K562 (cell line): Measurements from ENCODE around the gene CDKN2AIPNL. TPM values are rescaled to one million over a fixed set of nuclear protein-coding genes. Genes with fewer than 3 reads are reported as not detected.

ENCODE experiments used
- ATAC-seq: fragments of 200-7000 bp; cut with Tn5 transposase; 3 replicates; pipeline ENCODE4 v1.9.1; 2020; ENCODE audit warnings: moderate library complexity
- BruUV-seq: library from RNA; stranded (reverse); fragments of 400-500 nt; replicated peaks from 2 replicates; lab custom pipeline; 2021; lab: Mats Ljungman, UMichigan
- CTCF ChIA-PET: fragments of 300-600 bp; formaldehyde crosslinking; extraction: SDS; loops from one replicate; lab custom pipeline; 2021; ENCODE audit warnings: low intra/inter-chr PET ratio; lab: Yijun Ruan, JAX
- POLR2A ChIA-PET: fragments of 300-600, 350-650 bp; sonication (Branson Sonifier 250); formaldehyde crosslinking; extraction: SDS; loops from one replicate; lab custom pipeline; 2021; ENCODE audit warnings: antibody characterized with exemption, inconsistent platforms; lab: Yijun Ruan, JAX
- DNase-seq, 4 experiments: peaks; one replicate each; pipeline versions ENCODE4 v3.0.0 to v3.0.0-alpha.2; 2011 to 2018; ENCODE audit warnings: low spot score in 3 of 4, mixed read lengths in 3 of 4; ENCODE audit errors: extremely low read depth in 1 of 4
- FAIRE-seq: peaks from 2 replicates; lab custom pipeline; 2011; peaks lifted over from hg19 to GRCh38; lab: Jason Lieb, UNC
- H2AFZ ChIP-seq: 2 replicates; pipeline ENCODE4 v1.6.0; 2011; ENCODE audit warnings: low read depth, low read length, control low read depth, inconsistent platforms
- H3K27ac ChIP-seq: fragments of 200-600 bp; 3 replicates; pipeline ENCODE4 v1.8.0; 2011; ENCODE audit warnings: low read depth, mild to moderate bottlenecking, control low read depth, inconsistent platforms, low read length, moderate library complexity, mixed read lengths; ENCODE audit errors: extremely low read depth
- H3K27me3 ChIP-seq, 2 experiments: fragments of 300-600 bp in 1 of 2; 2 replicates in 1 of 2; 3 replicates in 1 of 2; pipeline versions ENCODE4 v1.6.0 to v1.8.0; 2011; ENCODE audit warnings: inconsistent platforms in 2 of 2, low read length in 2 of 2, mild to moderate bottlenecking in 1 of 2, mixed read lengths in 1 of 2, moderate library complexity in 1 of 2; ENCODE audit not compliant: control insufficient read depth in 2 of 2, insufficient read depth in 2 of 2
- H3K36me3 ChIP-seq: fragments of 300-600 bp; 3 replicates; pipeline ENCODE4 v1.8.0; 2011; ENCODE audit warnings: mild to moderate bottlenecking, low read length, inconsistent platforms; ENCODE audit not compliant: control insufficient read depth, insufficient read depth
- H3K4me1 ChIP-seq, 2 experiments: fragments of 200-600 bp in 1 of 2; replicated peaks in 1 of 2; 2 replicates in 1 of 2; 3 replicates in 1 of 2; pipeline versions ENCODE4 v1.5.1 to v1.8.0; 2011; ENCODE audit warnings: inconsistent platforms in 2 of 2, low read length in 2 of 2, mild to moderate bottlenecking in 1 of 2, mixed read lengths in 1 of 2, moderate library complexity in 1 of 2; ENCODE audit not compliant: control insufficient read depth in 2 of 2, insufficient read depth in 2 of 2
- H3K4me2 ChIP-seq: 2 replicates; pipeline ENCODE4 v1.6.1; 2011; ENCODE audit warnings: low read length, control low read depth, inconsistent platforms, mixed read lengths; ENCODE audit not compliant: insufficient read depth
- H3K4me3 ChIP-seq: fragments of 200-600 bp; sonication (generic), shearing (Covaris generic); 2 replicates; pipeline ENCODE4 v1.5.1; 2016; ENCODE audit warnings: control low read depth, inconsistent platforms
- H3K79me2 ChIP-seq: fragments of 200-600 bp; 3 replicates; pipeline ENCODE4 v1.8.0; 2011; ENCODE audit warnings: low read length, inconsistent platforms; ENCODE audit not compliant: control insufficient read depth, insufficient read depth
- H3K9ac ChIP-seq, 2 experiments: 2 replicates each; pipeline versions ENCODE4 v1.6.0 to v1.6.1; 2011; ENCODE audit warnings: low read depth in 2 of 2, low read length in 2 of 2, control low read depth in 1 of 2, inconsistent platforms in 1 of 2, mild to moderate bottlenecking in 1 of 2, mixed read lengths in 1 of 2; ENCODE audit not compliant: insufficient read depth in 1 of 2
- H3K9me1 ChIP-seq: one replicate; pipeline ENCODE4 v1.6.0; 2011; ENCODE audit warnings: inconsistent platforms, mild to moderate bottlenecking, low read length, moderate library complexity; ENCODE audit not compliant: control insufficient read depth, insufficient read depth
- H3K9me3 ChIP-seq: replicated peaks from 2 replicates; pipeline ENCODE4 v1.5.1; 2011; ENCODE audit warnings: low read depth, low read length, inconsistent platforms; ENCODE audit not compliant: control insufficient read depth, insufficient read depth
- H4K20me1 ChIP-seq: replicated peaks from 2 replicates; pipeline ENCODE4 v1.6.1; 2011; ENCODE audit warnings: low read length, inconsistent platforms, mixed read lengths; ENCODE audit not compliant: control insufficient read depth, insufficient read depth
- BCLAF1 ChIP-seq, 2 experiments: fragments of 450-650 bp in 1 of 2; IDR thresholded peaks; 2 replicates each; pipeline ENCODE4 v1.6.1; 2011 to 2017; ENCODE audit warnings: low read depth in 2 of 2, antibody characterized with exemption in 1 of 2, borderline replicate concordance in 1 of 2, low read length in 1 of 2, mild to moderate bottlenecking in 1 of 2, mixed read lengths in 1 of 2; ENCODE audit not compliant: control insufficient read depth in 1 of 2
- MED1 ChIP-seq: sonication (generic); formaldehyde crosslinking; IDR thresholded peaks from 2 replicates; pipeline ENCODE4 v1.8.1; 2023; ENCODE audit warnings: missing genetic modification reagents, borderline replicate concordance
- TFE3 ChIP-seq: fragments of 450-650 bp; formaldehyde crosslinking; IDR thresholded peaks from 2 replicates; pipeline ENCODE4 v1.4.0; 2020; ENCODE audit warnings: mild to moderate bottlenecking, mixed read lengths
- USF2 ChIP-seq: sonication (generic); formaldehyde crosslinking; IDR thresholded peaks from 2 replicates; pipeline ENCODE4 v1.5.0; 2020; ENCODE audit warnings: missing genetic modification reagents
- WGBS: fragments of 100-300 bp; shearing (Covaris generic); methylation state at CpG from one replicate; pipeline ENCODE4 v1.1.6; 2016; ENCODE audit warnings: low coverage, mixed read lengths; ENCODE audit not compliant: insufficient coverage; ENCODE audit errors: missing lambda C conversion rate; 5-methylcytosine and 5-hydroxymethylcytosine counted together
- in situ Hi-C: fragments of 300-500 bp; cut with MboI; formaldehyde crosslinking; loops from 4 replicates; pipeline ENCODE4 v1.15.0; 2018; ENCODE audit warnings: inconsistent platforms, mixed read lengths
- intact Hi-C: fragments of 100-400 bp; cut with micrococcal nuclease; formaldehyde crosslinking; loops from 2 replicates; pipeline ENCODE4 v1.14.2; 2022
- polyA plus RNA-seq, 8 experiments: library from polyadenylated mRNA; depleted of rRNA in 4 of 8; stranded (reverse) in 5 of 8; unstranded in 3 of 8; fragments of >200 nt; fragmentation: Nextera tagmentation in 2 of 8; fragmentation: Illumina TruSeq in 1 of 8; extraction: Ambion mirVana in 2 of 8; extraction: Trizol in 1 of 8; gene quantifications; 2 replicates each; pipeline versions ENCODE4 v1.2.1 to v1.2.3, GENCODE V29; 2011 to 2014; ENCODE audit warnings: inconsistent platforms in 1 of 8, missing spikeins in 1 of 8
- total RNA-seq, 7 experiments: library from RNA; depleted of rRNA in 6 of 7; stranded (reverse); fragments of >200 nt in 6 of 7; fragmentation: Illumina TruSeq in 2 of 7; extraction: Trizol in 2 of 7; gene quantifications; 2 replicates each; pipeline versions ENCODE4 v1.2.1 to v1.2.3, GENCODE V29; 2011 to 2021; ENCODE audit warnings: low replicate concordance in 1 of 7

Gene CDKN2AIPNL
- total and polyA plus RNA-seq, 9 of the 15 experiments (the other 6 are each of a cell fraction or from before 2014, with no cell fraction given) = 19.9 to 46.9 (median 42.2) TPM

- BruUV-seq = no TSS peak
- CTCF ChIA-PET = no interaction called here
- intact Hi-C loops (no loop called here), in situ Hi-C loops (no loop called here)
- no peaks in the 10 kb centered on the region for H3K4me1 ChIP-seq
- 92% methylated on average over 4 of the region's 4 CpGs for WGBS
- no peak overlapping the region for H3K4me2 ChIP-seq
- no peak overlapping the region for H3K4me3 ChIP-seq
- H3K27ac ChIP-seq = no peak overlapping the region
- no peaks in the 10 kb centered on the region for H4K20me1 ChIP-seq
- H3K9ac ChIP-seq = no peak overlapping the region
- peaks cover 58% of the 10 kb centered on the region; the same call in 2 of the 3 replicates for H3K36me3 ChIP-seq
- no peak; the same call in 2 of the 3 replicates for ATAC-seq
- no peaks in the 10 kb centered on the region for H3K27me3 ChIP-seq
- FAIRE-seq = no peak
- TF ChIP-seq USF2 (0 out of 2 replicates have a peak, but pooled peaks have one; percentile 4), MED1 (no peak), BCLAF1 (IDR thresholded peaks at IDR 0.05; ENCODE audit: borderline replicate concordance in 1 of 2, control insufficient read depth in 1 of 2, low read depth in 2 of 2, low read length in 1 of 2) (no peak), TFE3 (peak; percentile 72)
- H2AFZ ChIP-seq = no peak overlapping the region
- H3K79me2 ChIP-seq = no peaks in the 10 kb centered on the region
- no peaks in the 10 kb centered on the region for H3K9me3 ChIP-seq
- DNase-seq = no peak
- no peaks in the 10 kb centered on the region for H3K9me1 ChIP-seq
- POLR2A ChIA-PET = interaction anchor here (0.9 to 3.5 kb wide), 6 partner anchors 9 to 15 kb away, joined by 3 to 18 read pairs (median 5); partner anchors contain the start of gene CDKN2AIPNL
Measured at GRCh38 chr5:134396274-134396673, 15.4 kb downstream of the CDKN2AIPNL start.
